HG03378 (cell line): ENCODE data around the gene SMU1.
"Not testable (repeated sequence)": the region's sequence is repeated elsewhere in the genome, so short reads cannot be mapped to it uniquely, and the experiment has no call there.

ENCODE experiments used
- ATAC-seq: cut with Tn5 transposase; IDR thresholded peaks from one replicate; pipeline ENCODE4 v1.9.1; 2021; ENCODE audit warnings: mild to moderate bottlenecking, moderate library complexity; ENCODE audit not compliant: unreplicated experiment

Gene SMU1

GRCh38 chr9:33014665-33015014 lies 61.8 kb downstream of the SMU1 start:
- no peak for ATAC-seq

- no peak for ATAC-seq
These were observed 62.4 kb downstream of the SMU1 start for GRCh38 chr9:33013962-33014664.

GRCh38 chr9:33012328-33013069 lies 64.0 kb downstream of the SMU1 start:
- ATAC-seq, result no peak

- no peak for ATAC-seq
These were observed 64.6 kb downstream of the SMU1 start for GRCh38 chr9:33011831-33012230.

GRCh38 chr9:33007755-33008154 lies 68.7 kb downstream of the SMU1 start:
- no peak for ATAC-seq

GRCh38 chr9:33005335-33005734 lies 71.1 kb downstream of the SMU1 start:
- not testable (repeated sequence) for ATAC-seq

- ATAC-seq, result not testable (repeated sequence)
These were observed 75.8 kb downstream of the SMU1 start for GRCh38 chr9:33000682-33001055.

GRCh38 chr9:32992595-32993238 lies 83.8 kb downstream of the SMU1 start:
- no peak for ATAC-seq

GRCh38 chr9:32991897-32992594 lies 84.4 kb downstream of the SMU1 start:
- no peak for ATAC-seq
